Measurements from ENCODE around the gene POMGNT1. TPM values are rescaled to one million over a fixed set of nuclear protein-coding genes. Genes with fewer than 3 reads are reported as not detected.

The POMGNT1 gene
- total RNA-seq, 1 experiment from 2014 or later = 74.5 TPM

- intact Hi-C loops (cut with micrococcal nuclease; ENCODE audit: unreplicated experiment) = loop anchor here (2.0 kb wide), 1 partner anchor 39 kb away; no protein-coding TSS in a partner anchor
- H3K9me3 Mint-ChIP-seq (ENCODE audit: low read depth, unreplicated experiment) = no peaks in the 10 kb centered on the region
- no peaks in the 10 kb centered on the region for H3K4me1 Mint-ChIP-seq (ENCODE audit: low read depth, unreplicated experiment)
- BruUV-seq (replicated peaks) = no TSS peak
- H3K27ac Mint-ChIP-seq (ENCODE audit: unreplicated experiment) = no peak overlapping the region
- CTCF ChIA-PET = no interaction called here
- H3K27me3 Mint-ChIP-seq (ENCODE audit: unreplicated experiment) = peaks cover under 1% of the 10 kb centered on the region
- H3K4me3 Mint-ChIP-seq (ENCODE audit: low read depth, unreplicated experiment) = no peak overlapping the region
- no peak for TF ChIP-seq CTCF (IDR thresholded peaks at IDR 0.05; ENCODE audit: unreplicated experiment)
- H3K36me3 Mint-ChIP-seq (ENCODE audit: insufficient read depth, unreplicated experiment) = peaks cover 25% of the 10 kb centered on the region
- DNase-seq = no peak
These were observed 24.8 kb downstream of the POMGNT1 start for GRCh38 chr1:46173361-46173856.

DNA sequence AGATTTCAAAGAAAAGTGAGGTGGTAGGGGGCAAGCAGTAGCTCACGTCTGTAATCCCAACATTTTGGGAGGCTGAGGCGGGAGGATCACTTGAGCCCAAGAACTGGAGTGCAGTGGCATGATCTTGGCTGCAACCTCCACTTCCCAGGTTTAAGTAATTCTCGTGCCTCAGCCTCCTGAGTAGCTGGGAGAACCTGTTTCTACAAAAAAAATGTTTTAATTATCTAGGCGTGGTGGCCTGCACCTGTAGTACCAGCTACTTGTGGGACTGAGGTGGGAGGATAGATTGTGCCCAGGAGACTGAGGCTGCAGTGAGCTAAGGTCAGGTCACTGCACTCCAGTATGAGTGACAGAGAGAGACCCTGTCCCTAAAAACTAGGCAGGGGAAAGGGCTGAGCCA, 25.9 kb downstream of the POMGNT1 start:
- H3K27me3 Mint-ChIP-seq (ENCODE audit: unreplicated experiment) = peaks cover 12% of the 10 kb centered on the region
- peak; percentile 26 for DNase-seq
- H3K4me3 Mint-ChIP-seq (ENCODE audit: low read depth, unreplicated experiment) = peak overlapping the region; percentile 38
- TF ChIP-seq CTCF (IDR thresholded peaks at IDR 0.05; ENCODE audit: unreplicated experiment) = no peak
- no peaks in the 10 kb centered on the region for H3K9me3 Mint-ChIP-seq (ENCODE audit: low read depth, unreplicated experiment)
- no peaks in the 10 kb centered on the region for H3K4me1 Mint-ChIP-seq (ENCODE audit: low read depth, unreplicated experiment)
- H3K27ac Mint-ChIP-seq (ENCODE audit: unreplicated experiment) = peak overlapping the region; percentile 90
- peaks cover 25% of the 10 kb centered on the region for H3K36me3 Mint-ChIP-seq (ENCODE audit: insufficient read depth, unreplicated experiment)
- CTCF ChIA-PET = interaction anchor here (0.5 to 1.5 kb wide), 4 partner anchors 9 to 136 kb away, joined by 3 to 5 read pairs (median 4); no protein-coding TSS in a partner anchor
- BruUV-seq (replicated peaks) = no TSS peak
- intact Hi-C loops (cut with micrococcal nuclease; ENCODE audit: unreplicated experiment) = loop anchor here (2.0 kb wide), 1 partner anchor 38 kb away; no protein-coding TSS in a partner anchor

DNA sequence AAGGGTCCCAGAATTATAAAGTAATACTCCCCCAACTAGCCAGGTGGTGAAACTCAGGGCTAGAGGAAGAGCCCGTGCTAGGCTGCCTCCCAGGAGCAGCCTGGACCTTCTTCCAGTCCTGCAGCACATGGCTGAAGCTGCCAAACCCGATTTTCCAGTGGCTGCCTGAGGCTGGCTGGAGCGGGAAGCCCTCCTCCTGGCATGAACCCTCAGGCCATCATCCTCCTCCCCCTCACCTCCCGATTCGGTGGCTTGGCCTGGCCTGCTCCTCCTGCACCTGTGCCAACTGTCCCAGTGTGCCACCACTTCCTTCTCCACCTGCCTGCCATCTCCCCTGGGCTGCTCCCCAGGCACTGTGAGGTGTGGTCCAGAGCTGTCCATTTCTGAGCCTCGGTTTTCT, 26.4 kb downstream of the POMGNT1 start:
- peak overlapping the region; percentile 38 for H3K4me3 Mint-ChIP-seq (ENCODE audit: low read depth, unreplicated experiment)
- H3K27ac Mint-ChIP-seq (ENCODE audit: unreplicated experiment) = peak overlapping the region; percentile 90
- intact Hi-C loops (cut with micrococcal nuclease; ENCODE audit: unreplicated experiment) = loop anchor here (2.0 kb wide), 1 partner anchor 37 kb away; no protein-coding TSS in a partner anchor
- peaks cover 16% of the 10 kb centered on the region for H3K27me3 Mint-ChIP-seq (ENCODE audit: unreplicated experiment)
- H3K4me1 Mint-ChIP-seq (ENCODE audit: low read depth, unreplicated experiment) = no peaks in the 10 kb centered on the region
- peak; percentile 90 for DNase-seq
- BruUV-seq (replicated peaks) = no TSS peak
- CTCF ChIA-PET = interaction anchor here (0.5 to 1.5 kb wide), 4 partner anchors 10 to 136 kb away, joined by 3 to 5 read pairs (median 4); no protein-coding TSS in a partner anchor
- TF ChIP-seq CTCF (IDR thresholded peaks at IDR 0.05; ENCODE audit: unreplicated experiment) = no peak
- peaks cover 25% of the 10 kb centered on the region for H3K36me3 Mint-ChIP-seq (ENCODE audit: insufficient read depth, unreplicated experiment)
- no peaks in the 10 kb centered on the region for H3K9me3 Mint-ChIP-seq (ENCODE audit: low read depth, unreplicated experiment)

GRCh38 chr1:46171351-46171750, 26.9 kb downstream of the POMGNT1 start:
- peaks cover 25% of the 10 kb centered on the region for H3K36me3 Mint-ChIP-seq (ENCODE audit: insufficient read depth, unreplicated experiment)
- H3K27ac Mint-ChIP-seq (ENCODE audit: unreplicated experiment) = peak overlapping the region; percentile 90
- intact Hi-C loops (cut with micrococcal nuclease; ENCODE audit: unreplicated experiment) = no loop called here
- H3K27me3 Mint-ChIP-seq (ENCODE audit: unreplicated experiment) = peaks cover 16% of the 10 kb centered on the region
- H3K4me1 Mint-ChIP-seq (ENCODE audit: low read depth, unreplicated experiment) = no peaks in the 10 kb centered on the region
- peak; percentile 45 for DNase-seq
- peak overlapping the region; percentile 38 for H3K4me3 Mint-ChIP-seq (ENCODE audit: low read depth, unreplicated experiment)
- CTCF ChIA-PET = interaction anchor here (1.0 to 1.5 kb wide), 3 partner anchors 10 to 135 kb away, joined by 3 to 5 read pairs (median 4); no protein-coding TSS in a partner anchor
- TF ChIP-seq CTCF (IDR thresholded peaks at IDR 0.05; ENCODE audit: unreplicated experiment) = no peak
- no TSS peak for BruUV-seq (replicated peaks)
- no peaks in the 10 kb centered on the region for H3K9me3 Mint-ChIP-seq (ENCODE audit: low read depth, unreplicated experiment)

Measured in Calu3 (cell line).